SK-N-SH treated with all-trans-retinoic acid at 6 μM for 48 hours (cell line): ENCODE measurements around the gene IFT122.

Source experiments
- CREB5 ChIP-seq: fragments of 250-450 bp; sonication (Bioruptor Pico); IDR thresholded peaks from 2 replicates; pipeline ENCODE4 v1.5.1; 2020; ENCODE audit warnings: low read depth, mild to moderate bottlenecking, moderate library complexity
- CSRNP3 ChIP-seq: fragments of 250-450 bp; sonication (Bioruptor Pico); IDR thresholded peaks from 2 replicates; pipeline ENCODE4 v1.5.1; 2021; ENCODE audit warnings: mild to moderate bottlenecking, moderate library complexity
- PATZ1 ChIP-seq: fragments of 250-450 bp; sonication (Bioruptor Pico); IDR thresholded peaks from 2 replicates; pipeline ENCODE4 v1.8.0; 2020; ENCODE audit warnings: mild to moderate bottlenecking, moderate library complexity, borderline replicate concordance
- POU6F1 ChIP-seq: fragments of 250-450 bp; sonication (Bioruptor Pico); IDR thresholded peaks from 2 replicates; pipeline ENCODE4 v1.8.0; 2021; ENCODE audit warnings: low read depth, mild to moderate bottlenecking, moderate library complexity, borderline replicate concordance
- PPARA ChIP-seq: fragments of 250-450 bp; sonication (Bioruptor Pico); IDR thresholded peaks from 2 replicates; pipeline ENCODE4 v1.5.0; 2020; ENCODE audit warnings: mild to moderate bottlenecking, borderline replicate concordance
- RARB ChIP-seq: fragments of 250-450 bp; sonication (Bioruptor Pico); IDR thresholded peaks from 2 replicates; pipeline ENCODE4 v1.8.0; 2021; ENCODE audit warnings: mild to moderate bottlenecking, moderate library complexity
- TCF4 ChIP-seq: fragments of 250-450 bp; sonication (Bioruptor Pico); IDR thresholded peaks from 2 replicates; pipeline ENCODE4 v1.8.0; 2021; ENCODE audit warnings: mild to moderate bottlenecking, moderate library complexity, borderline replicate concordance
- TOX ChIP-seq: fragments of 250-450 bp; sonication (Bioruptor Pico); IDR thresholded peaks from 2 replicates; pipeline ENCODE4 v1.8.0; 2021; ENCODE audit warnings: mild to moderate bottlenecking, moderate library complexity, borderline replicate concordance
- ZC3H10 ChIP-seq: fragments of 250-450 bp; sonication (Bioruptor Pico); IDR thresholded peaks from 2 replicates; pipeline ENCODE4 v1.5.1; 2021; ENCODE audit warnings: mild to moderate bottlenecking, moderate library complexity
- ZFP3 ChIP-seq: fragments of 250-450 bp; sonication (Bioruptor Pico); IDR thresholded peaks from 2 replicates; pipeline ENCODE4 v1.5.0; 2020; ENCODE audit warnings: mild to moderate bottlenecking, moderate library complexity
- ZFP30 ChIP-seq: fragments of 450-650 bp; formaldehyde crosslinking; IDR thresholded peaks from 2 replicates; pipeline ENCODE4 v1.5.0; 2022; ENCODE audit warnings: mild to moderate bottlenecking, moderate library complexity

- no peak for TF ChIP-seq TOX
- TF ChIP-seq POU6F1 (CRISPR knock-in tag) = no peak
- no peak for TF ChIP-seq ZFP3 (CRISPR knock-in tag)
- no peak for TF ChIP-seq PATZ1 (CRISPR knock-in tag)
- no peak for TF ChIP-seq RARB (CRISPR knock-in tag)
- TF ChIP-seq CSRNP3 (CRISPR knock-in tag) = no peak
- no peak for TF ChIP-seq ZFP30 (CRISPR knock-in tag)
- no peak for TF ChIP-seq PPARA (CRISPR knock-in tag)
- TF ChIP-seq CREB5 = no peak
- TF ChIP-seq TCF4 (CRISPR knock-in tag) = no peak
- no peak for TF ChIP-seq ZC3H10 (CRISPR knock-in tag)
Measured at GRCh38 chr3:129461461-129462146, 21.6 kb downstream of the IFT122 start.
